HEK293 (cell line): ENCODE results near the gene NTNG1.

Source experiments
- CTCF ChIA-PET: fragments of 350-600 bp; formaldehyde crosslinking; extraction: SDS; loops from one replicate; lab custom pipeline; 2021; ENCODE audit warnings: antibody characterized with exemption; lab: Yijun Ruan, JAX
- POLR2A ChIA-PET: fragments of 300-600 bp; formaldehyde crosslinking; extraction: SDS; loops from one replicate; lab custom pipeline; 2020; ENCODE audit warnings: antibody characterized with exemption, inconsistent platforms; lab: Yijun Ruan, JAX
- H3K27ac ChIP-seq: fragments of 200-500 bp; sonication (Bioruptor generic); 2 replicates; pipeline ENCODE4 v1.5.1; 2014; ENCODE audit warnings: low read depth, low read length, control low read depth, inconsistent platforms; ENCODE audit errors: extremely low read depth
- H3K36me3 ChIP-seq, 2 experiments: fragments of 200-500 bp in 1 of 2; sonication (Bioruptor generic) in 1 of 2; 1 replicate in 1 of 2; 2 replicates in 1 of 2; pipeline ENCODE4 v1.5.1; 2014 to 2017; ENCODE audit warnings: inconsistent platforms in 2 of 2, low read length in 2 of 2; ENCODE audit not compliant: control insufficient read depth in 2 of 2, insufficient read depth in 1 of 2
- H3K4me1 ChIP-seq: fragments of 200-500 bp; sonication (Bioruptor generic); 2 replicates; pipeline ENCODE4 v1.5.1; 2014; ENCODE audit warnings: mild to moderate bottlenecking, low read length, inconsistent platforms; ENCODE audit not compliant: control insufficient read depth, insufficient read depth
- H3K4me3 ChIP-seq: 2 replicates; pipeline ENCODE4 v1.5.1; 2011; ENCODE audit warnings: low read depth, mild to moderate bottlenecking, control low read depth, low read length, moderate library complexity
- H3K9me3 ChIP-seq: fragments of 200-500 bp; sonication (Bioruptor generic); 2 replicates; pipeline ENCODE4 v1.5.1; 2014; ENCODE audit warnings: low read depth, low read length, inconsistent platforms; ENCODE audit not compliant: control insufficient read depth, insufficient read depth
- BCL11B ChIP-seq: fragments of 450-650 bp; formaldehyde crosslinking; IDR thresholded peaks from 2 replicates; pipeline ENCODE4 v1.5.1; 2016; ENCODE audit warnings: low read depth, missing biosample characterization, missing genetic modification characterization
- KLF8 ChIP-seq: fragments of 450-650 bp; formaldehyde crosslinking; IDR thresholded peaks from 2 replicates; pipeline ENCODE4 v1.5.1; 2016; ENCODE audit warnings: missing biosample characterization, missing genetic modification characterization
- MZF1 ChIP-seq: fragments of 450-650 bp; formaldehyde crosslinking; IDR thresholded peaks from 2 replicates; pipeline ENCODE4 v1.5.1; 2017; ENCODE audit warnings: missing biosample characterization, missing genetic modification characterization, borderline replicate concordance
- SCRT2 ChIP-seq: fragments of 450-650 bp; formaldehyde crosslinking; IDR thresholded peaks from 2 replicates; pipeline ENCODE4 v1.5.1; 2016; ENCODE audit warnings: missing biosample characterization, missing genetic modification characterization
- SP2 ChIP-seq: fragments of 450-650 bp; formaldehyde crosslinking; IDR thresholded peaks from 2 replicates; pipeline ENCODE4 v1.5.1; 2016; ENCODE audit warnings: missing biosample characterization, missing genetic modification characterization
- ZBTB21 ChIP-seq: fragments of 450-650 bp; formaldehyde crosslinking; IDR thresholded peaks from 2 replicates; pipeline ENCODE4 v1.5.1; 2017; ENCODE audit warnings: missing biosample characterization, missing genetic modification characterization
- ZFP37 ChIP-seq: fragments of 450-650 bp; formaldehyde crosslinking; IDR thresholded peaks from 2 replicates; pipeline ENCODE4 v1.5.1; 2016; ENCODE audit warnings: missing biosample characterization, missing genetic modification characterization
- ZIC2 ChIP-seq: fragments of 450-650 bp; formaldehyde crosslinking; IDR thresholded peaks from 2 replicates; pipeline ENCODE4 v1.5.1; 2016; ENCODE audit warnings: missing biosample characterization, missing genetic modification characterization
- ZNF138 ChIP-seq: fragments of 450-650 bp; formaldehyde crosslinking; IDR thresholded peaks from 2 replicates; pipeline ENCODE4 v1.5.1; 2016; ENCODE audit warnings: missing biosample characterization, missing genetic modification characterization, borderline replicate concordance
- ZNF174 ChIP-seq: fragments of 450-650 bp; formaldehyde crosslinking; IDR thresholded peaks from 2 replicates; pipeline ENCODE4 v1.5.0; 2017; ENCODE audit warnings: missing biosample characterization, mild to moderate bottlenecking, missing genetic modification characterization
- ZNF175 ChIP-seq: fragments of 450-650 bp; formaldehyde crosslinking; IDR thresholded peaks from 2 replicates; pipeline ENCODE4 v1.5.1; 2016; ENCODE audit warnings: missing biosample characterization, missing genetic modification characterization
- ZNF23 ChIP-seq: fragments of 450-650 bp; formaldehyde crosslinking; IDR thresholded peaks from 2 replicates; pipeline ENCODE4 v1.5.1; 2016; ENCODE audit warnings: missing biosample characterization, missing genetic modification characterization, borderline replicate concordance
- ZNF274 ChIP-seq, 2 experiments: fragments of 200-500 bp in 1 of 2; fragments of 450-650 bp in 1 of 2; sonication (Bioruptor generic) in 1 of 2; formaldehyde crosslinking in 1 of 2; IDR thresholded peaks; 2 replicates each; pipeline versions ENCODE4 v1.5.1 to v1.6.1; 2014 to 2016; ENCODE audit warnings: borderline replicate concordance in 1 of 2, inconsistent platforms in 1 of 2, low read length in 1 of 2, missing biosample characterization in 1 of 2, missing genetic modification characterization in 1 of 2
- ZNF571 ChIP-seq: fragments of 450-650 bp; formaldehyde crosslinking; IDR thresholded peaks from 2 replicates; pipeline ENCODE4 v1.5.0; 2017; ENCODE audit warnings: missing biosample characterization, missing genetic modification characterization
- ZNF596 ChIP-seq: fragments of 450-650 bp; IDR thresholded peaks from 2 replicates; pipeline ENCODE4 v1.5.0; 2018; ENCODE audit warnings: missing biosample characterization, mild to moderate bottlenecking, missing genetic modification characterization, moderate library complexity
- ZNF610 ChIP-seq: fragments of 450-650 bp; formaldehyde crosslinking; IDR thresholded peaks from 2 replicates; pipeline ENCODE4 v1.5.1; 2016; ENCODE audit warnings: missing biosample characterization, missing genetic modification characterization, borderline replicate concordance
- ZNF621 ChIP-seq: fragments of 450-650 bp; formaldehyde crosslinking; IDR thresholded peaks from 2 replicates; pipeline ENCODE4 v1.5.1; 2017; ENCODE audit warnings: missing biosample characterization, missing genetic modification characterization
- ZNF707 ChIP-seq: fragments of 450-650 bp; formaldehyde crosslinking; IDR thresholded peaks from 2 replicates; pipeline ENCODE4 v1.5.1; 2016; ENCODE audit warnings: missing biosample characterization, missing genetic modification characterization
- ZNF843 ChIP-seq: fragments of 450-650 bp; formaldehyde crosslinking; IDR thresholded peaks from 2 replicates; pipeline ENCODE4 v1.5.1; 2016; ENCODE audit warnings: missing biosample characterization, missing genetic modification characterization
- TF ChIP-seq, protein P1 (sequence below): fragments of 450-650 bp; formaldehyde crosslinking; optimal IDR thresholded peaks from 2 replicates; pipeline ENCODE3; 2016; ENCODE audit warnings: missing biosample characterization, mild to moderate bottlenecking, missing genetic modification characterization
- TF ChIP-seq, protein P2 (sequence below): fragments of 450-650 bp; formaldehyde crosslinking; IDR thresholded peaks from 2 replicates; pipeline ENCODE4 v1.5.0; 2017; ENCODE audit warnings: missing biosample characterization, missing genetic modification characterization, borderline replicate concordance
- TF ChIP-seq, protein P3 (sequence below): fragments of 450-650 bp; IDR thresholded peaks from 2 replicates; pipeline ENCODE4 v1.5.1; 2018; ENCODE audit warnings: missing biosample characterization, missing genetic modification characterization

NTNG1 gene

DNA sequence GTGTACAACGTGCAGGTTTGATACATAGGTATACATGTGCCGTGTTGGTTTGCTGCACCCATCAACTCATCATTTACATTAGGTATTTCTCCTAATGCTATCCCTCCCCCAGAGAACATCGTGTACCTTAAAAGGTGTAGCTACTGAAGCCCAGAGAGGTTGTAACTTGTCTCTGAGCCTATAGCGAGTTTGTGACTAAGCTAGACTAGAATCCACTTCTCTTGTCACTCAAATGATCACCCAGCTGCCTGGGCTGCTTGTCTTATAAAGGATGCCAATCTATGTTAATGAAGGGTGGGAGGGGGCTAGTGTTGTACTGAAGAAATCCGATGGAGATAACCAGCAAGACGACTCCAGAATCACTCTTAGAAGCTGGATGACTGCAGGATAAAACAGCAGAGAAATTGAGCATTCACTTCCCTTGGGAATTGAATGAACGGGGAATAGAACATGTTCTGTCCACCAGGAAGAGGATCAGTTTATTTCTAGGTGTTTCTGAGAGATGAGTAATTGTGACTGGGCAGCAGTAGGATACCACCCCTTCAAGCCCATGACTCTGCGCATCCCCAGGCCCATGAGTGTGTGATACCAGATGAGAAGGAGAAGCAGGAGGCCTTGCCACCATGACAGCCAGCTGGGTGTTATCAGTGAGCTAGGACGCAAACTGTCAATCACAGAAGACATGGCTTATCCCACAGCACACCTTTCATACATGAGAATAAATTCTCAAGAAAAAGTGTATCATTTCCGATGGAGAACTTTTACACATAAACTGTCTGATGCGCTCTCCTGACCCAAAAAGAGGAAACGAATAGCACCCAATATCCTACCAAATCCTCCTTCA is 390.4 kb downstream of the NTNG1 start:
- H3K27ac ChIP-seq: no peak overlapping the region
- no peaks in the 10 kb centered on the region for H3K36me3 ChIP-seq
- CTCF ChIA-PET: interaction anchor here (0.6 to 6.8 kb wide), 10 partner anchors 7 to 255 kb away, joined by 3 to 76 read pairs (median 13); no protein-coding TSS in a partner anchor
- H3K4me1 ChIP-seq: no peaks in the 10 kb centered on the region
- POLR2A ChIA-PET: no interaction called here
- TF ChIP-seq ZNF596 (tag by site-specific recombination) (no peak), ZNF175 (tag by site-specific recombination) (no peak), ZNF707 (tag by site-specific recombination) (no peak), BCL11B (tag by site-specific recombination) (no peak), ZNF843 (tag by site-specific recombination) (no peak), ZNF274 (IDR thresholded peaks at IDR 0.05; ENCODE audit: low read length) (no peak), ZNF274 (tag by site-specific recombination; IDR thresholded peaks at IDR 0.05; ENCODE audit: borderline replicate concordance) (no peak), KLF8 (no peak), ZNF621 (tag by site-specific recombination) (no peak), ZIC2 (tag by site-specific recombination) (no peak)
- TF ChIP-seq, protein P1, sequence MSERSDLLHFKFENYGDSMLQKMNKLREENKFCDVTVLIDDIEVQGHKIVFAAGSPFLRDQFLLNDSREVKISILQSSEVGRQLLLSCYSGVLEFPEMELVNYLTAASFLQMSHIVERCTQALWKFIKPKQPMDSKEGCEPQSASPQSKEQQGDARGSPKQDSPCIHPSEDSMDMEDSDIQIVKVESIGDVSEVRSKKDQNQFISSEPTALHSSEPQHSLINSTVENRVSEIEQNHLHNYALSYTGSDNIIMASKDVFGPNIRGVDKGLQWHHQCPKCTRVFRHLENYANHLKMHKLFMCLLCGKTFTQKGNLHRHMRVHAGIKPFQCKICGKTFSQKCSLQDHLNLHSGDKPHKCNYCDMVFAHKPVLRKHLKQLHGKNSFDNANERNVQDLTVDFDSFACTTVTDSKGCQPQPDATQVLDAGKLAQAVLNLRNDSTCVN: no peak
- TF ChIP-seq, protein P2, sequence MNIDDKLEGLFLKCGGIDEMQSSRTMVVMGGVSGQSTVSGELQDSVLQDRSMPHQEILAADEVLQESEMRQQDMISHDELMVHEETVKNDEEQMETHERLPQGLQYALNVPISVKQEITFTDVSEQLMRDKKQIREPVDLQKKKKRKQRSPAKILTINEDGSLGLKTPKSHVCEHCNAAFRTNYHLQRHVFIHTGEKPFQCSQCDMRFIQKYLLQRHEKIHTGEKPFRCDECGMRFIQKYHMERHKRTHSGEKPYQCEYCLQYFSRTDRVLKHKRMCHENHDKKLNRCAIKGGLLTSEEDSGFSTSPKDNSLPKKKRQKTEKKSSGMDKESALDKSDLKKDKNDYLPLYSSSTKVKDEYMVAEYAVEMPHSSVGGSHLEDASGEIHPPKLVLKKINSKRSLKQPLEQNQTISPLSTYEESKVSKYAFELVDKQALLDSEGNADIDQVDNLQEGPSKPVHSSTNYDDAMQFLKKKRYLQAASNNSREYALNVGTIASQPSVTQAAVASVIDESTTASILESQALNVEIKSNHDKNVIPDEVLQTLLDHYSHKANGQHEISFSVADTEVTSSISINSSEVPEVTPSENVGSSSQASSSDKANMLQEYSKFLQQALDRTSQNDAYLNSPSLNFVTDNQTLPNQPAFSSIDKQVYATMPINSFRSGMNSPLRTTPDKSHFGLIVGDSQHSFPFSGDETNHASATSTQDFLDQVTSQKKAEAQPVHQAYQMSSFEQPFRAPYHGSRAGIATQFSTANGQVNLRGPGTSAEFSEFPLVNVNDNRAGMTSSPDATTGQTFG (tag by site-specific recombination): no peak
- no peaks in the 10 kb centered on the region for H3K9me3 ChIP-seq
- H3K4me3 ChIP-seq: no peak overlapping the region

- TF ChIP-seq KLF8 (no peak), ZNF138 (no peak), ZFP37 (no peak), ZBTB21 (no peak), SP2 (tag by site-specific recombination) (no peak), ZNF174 (tag by site-specific recombination) (no peak), SCRT2 (tag by site-specific recombination) (no peak), ZNF23 (no peak), ZNF571 (tag by site-specific recombination) (no peak), MZF1 (no peak), ZNF610 (tag by site-specific recombination) (no peak)
- TF ChIP-seq, protein P3, sequence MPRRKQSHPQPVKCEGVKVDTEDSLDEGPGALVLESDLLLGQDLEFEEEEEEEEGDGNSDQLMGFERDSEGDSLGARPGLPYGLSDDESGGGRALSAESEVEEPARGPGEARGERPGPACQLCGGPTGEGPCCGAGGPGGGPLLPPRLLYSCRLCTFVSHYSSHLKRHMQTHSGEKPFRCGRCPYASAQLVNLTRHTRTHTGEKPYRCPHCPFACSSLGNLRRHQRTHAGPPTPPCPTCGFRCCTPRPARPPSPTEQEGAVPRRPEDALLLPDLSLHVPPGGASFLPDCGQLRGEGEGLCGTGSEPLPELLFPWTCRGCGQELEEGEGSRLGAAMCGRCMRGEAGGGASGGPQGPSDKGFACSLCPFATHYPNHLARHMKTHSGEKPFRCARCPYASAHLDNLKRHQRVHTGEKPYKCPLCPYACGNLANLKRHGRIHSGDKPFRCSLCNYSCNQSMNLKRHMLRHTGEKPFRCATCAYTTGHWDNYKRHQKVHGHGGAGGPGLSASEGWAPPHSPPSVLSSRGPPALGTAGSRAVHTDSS (tag by site-specific recombination): no peak
- TF ChIP-seq, all 188 proteins: peak for 0
- no peak overlapping the region for H3K4me3 ChIP-seq
- no peak overlapping the region for H3K27ac ChIP-seq
- no peaks in the 10 kb centered on the region for H3K4me1 ChIP-seq
- POLR2A ChIA-PET: no interaction called here
- no peaks in the 10 kb centered on the region for H3K9me3 ChIP-seq
- no peaks in the 10 kb centered on the region for H3K36me3 ChIP-seq
- CTCF ChIA-PET: interaction anchor here (0.7 to 5.7 kb wide), 3 partner anchors 103 to 1321 kb away, joined by 3 to 46 read pairs (median 5); no protein-coding TSS in a partner anchor
These were observed 391.5 kb downstream of the NTNG1 start for GRCh38 chr1:107532318-107532717.
